GM19372 (cell line): ENCODE measurements around the gene CSNK1E.
A peak's percentile ranks its signal among the peaks of the same experiment; 100 is the strongest.
"Not testable (repeated sequence)": the region's sequence is repeated elsewhere in the genome, so short reads cannot be mapped to it uniquely, and the experiment has no call there.

Source experiments
- ATAC-seq: cut with Tn5 transposase; IDR thresholded peaks from one replicate; pipeline ENCODE4 v1.9.1; 2021; ENCODE audit warnings: mild to moderate bottlenecking, low read depth, moderate library complexity; ENCODE audit not compliant: unreplicated experiment

Gene CSNK1E

DNA sequence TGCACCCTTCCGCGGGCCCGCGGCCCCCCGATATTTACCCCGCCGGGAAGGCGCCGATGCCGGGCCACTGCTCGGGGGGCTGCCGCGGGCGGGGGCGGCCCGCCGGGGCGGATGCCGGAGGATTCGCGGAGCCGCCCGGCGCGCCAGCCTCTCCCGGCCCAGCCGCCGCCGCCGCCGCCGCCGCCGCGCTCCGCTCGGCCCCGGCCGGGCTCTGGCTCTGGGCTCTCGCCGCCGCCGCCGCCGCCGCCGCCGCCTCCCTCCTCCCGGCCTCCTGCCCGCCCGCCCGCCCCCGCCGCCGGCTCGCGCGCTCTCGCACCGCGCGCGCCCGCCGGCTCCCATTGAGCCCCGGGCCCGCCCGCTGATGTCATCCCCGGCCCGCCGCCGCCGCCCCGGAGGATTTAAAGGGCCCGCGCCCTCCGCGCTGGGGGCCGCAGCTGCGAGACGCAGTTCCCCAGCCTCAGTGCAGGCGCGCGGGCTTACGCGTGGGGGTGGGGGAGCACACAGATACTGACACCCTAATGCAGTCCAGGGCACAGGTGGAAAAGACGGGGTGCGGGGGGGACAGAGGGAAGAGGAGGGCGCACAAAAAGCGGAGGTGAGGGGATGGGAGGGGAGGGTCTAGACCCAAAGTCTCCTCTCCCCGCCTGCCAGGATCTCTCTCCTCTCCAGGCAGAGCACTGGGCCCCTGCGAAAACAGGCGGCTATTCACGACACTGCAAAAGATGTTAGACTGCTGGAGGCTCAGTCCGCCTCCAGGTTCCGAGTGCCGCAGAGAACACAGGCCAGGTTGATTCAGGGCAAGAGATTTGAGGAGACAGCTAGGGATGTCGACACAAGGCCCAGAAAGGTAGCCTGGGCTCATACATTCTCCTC is at the start of gene CSNK1E:
TSS of gene CSNK1E (minus strand) at position 312 of the 873 bp plus-strand sequence. CDS start 3,276 bp downstream, outside the sequence.
- ATAC-seq = peak; percentile 46

DNA sequence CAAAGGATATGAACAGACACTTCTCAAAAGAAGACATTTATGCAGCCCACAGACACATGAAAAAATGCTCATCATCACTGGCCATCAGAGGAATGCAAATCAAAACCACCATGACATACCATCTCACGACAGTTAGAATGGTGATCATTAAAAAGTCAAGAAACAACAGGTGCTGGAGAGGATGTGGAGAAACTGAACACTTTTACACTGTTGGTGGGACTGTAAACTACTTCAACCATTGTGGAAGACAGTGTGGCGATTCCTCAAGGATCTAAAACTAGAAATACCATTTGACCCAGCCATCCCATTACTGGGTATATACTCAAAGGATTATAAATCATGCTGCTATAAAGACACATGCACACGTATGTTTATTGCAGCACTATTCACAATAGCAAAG is 48.6 kb upstream of the CSNK1E start:
- ATAC-seq = not testable (repeated sequence)

DNA sequence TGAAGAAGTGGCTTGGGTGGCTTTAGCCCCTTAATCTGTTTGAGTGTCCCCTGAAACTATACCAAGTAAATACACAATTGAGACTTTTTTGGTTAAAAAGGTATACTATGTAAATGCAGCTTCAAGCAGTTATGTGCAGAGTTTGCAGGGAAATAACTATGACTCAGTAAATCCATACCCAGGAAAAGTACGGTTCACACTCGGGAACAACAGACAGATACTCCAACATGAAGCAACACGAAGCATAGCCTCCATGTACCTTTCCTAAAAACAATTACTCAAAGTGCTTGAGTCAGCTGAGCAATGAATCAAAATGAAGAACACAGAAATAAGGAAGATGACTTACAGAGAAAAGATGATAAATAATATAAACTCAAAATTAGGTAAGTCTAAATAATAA is 47.9 kb upstream of the CSNK1E start:
- ATAC-seq = not testable (repeated sequence)

- ATAC-seq = not testable (repeated sequence)
Measured at GRCh38 chr22:38360560-38360959, 43.3 kb upstream of the CSNK1E start.

DNA sequence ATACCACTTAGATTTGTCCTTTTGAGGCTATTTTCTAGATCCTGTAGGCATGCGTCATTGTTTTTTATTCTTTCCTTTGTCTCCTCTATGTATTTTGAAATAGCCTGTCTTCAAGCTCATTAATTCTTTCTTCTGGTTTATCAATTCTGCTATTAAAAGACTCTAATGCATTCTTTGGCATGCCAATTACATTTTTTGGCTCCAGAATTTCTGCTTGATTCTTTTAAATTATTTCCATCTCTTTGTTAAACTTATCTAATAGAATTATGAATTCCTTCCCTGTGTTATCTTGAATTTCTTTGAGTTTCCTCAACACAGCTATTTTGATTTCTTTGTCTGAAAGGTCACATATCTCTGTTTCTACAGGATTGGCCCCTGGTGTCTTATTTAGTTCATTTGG is 42.6 kb upstream of the CSNK1E start:
- not testable (repeated sequence) for ATAC-seq

DNA sequence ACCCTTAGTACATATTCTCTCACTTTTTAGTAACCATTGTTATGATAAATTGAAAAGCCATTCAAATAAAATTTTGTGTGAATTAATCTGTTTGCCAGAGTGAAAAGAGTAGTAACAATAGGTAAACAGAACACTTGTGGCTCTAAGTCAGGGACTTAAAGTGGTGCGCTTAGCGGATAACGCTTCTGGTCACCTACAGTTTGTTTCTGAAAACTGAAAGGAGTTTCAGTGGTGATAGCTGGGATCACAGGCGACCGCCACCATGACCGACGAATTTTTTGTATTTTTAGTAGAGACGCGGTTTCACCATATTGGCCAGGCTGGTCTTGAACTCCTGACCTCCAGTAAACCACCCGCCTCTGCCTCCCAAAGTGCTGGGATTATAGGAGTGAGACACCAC is 40.7 kb upstream of the CSNK1E start:
- not testable (repeated sequence) for ATAC-seq

DNA sequence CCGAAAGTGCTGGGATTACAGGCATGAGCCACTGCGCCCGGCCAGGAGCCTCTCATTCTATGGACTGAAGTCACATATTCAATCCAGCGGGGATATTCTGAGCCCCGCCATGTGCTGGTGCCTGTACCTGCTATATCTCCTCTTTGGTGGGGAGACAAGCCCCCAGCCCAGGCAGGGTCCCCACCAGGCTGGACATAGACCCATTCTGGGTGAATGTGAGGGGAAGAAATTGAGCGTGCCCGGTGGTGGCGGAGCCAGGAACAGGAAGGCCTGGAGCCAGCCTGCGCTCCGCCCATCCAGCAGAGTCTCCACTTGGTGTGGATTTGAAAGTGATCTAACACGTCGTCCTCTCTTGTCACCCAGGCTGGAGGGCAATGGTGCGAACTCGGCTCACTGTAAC is 38.0 kb upstream of the CSNK1E start:
- ATAC-seq = no peak

DNA sequence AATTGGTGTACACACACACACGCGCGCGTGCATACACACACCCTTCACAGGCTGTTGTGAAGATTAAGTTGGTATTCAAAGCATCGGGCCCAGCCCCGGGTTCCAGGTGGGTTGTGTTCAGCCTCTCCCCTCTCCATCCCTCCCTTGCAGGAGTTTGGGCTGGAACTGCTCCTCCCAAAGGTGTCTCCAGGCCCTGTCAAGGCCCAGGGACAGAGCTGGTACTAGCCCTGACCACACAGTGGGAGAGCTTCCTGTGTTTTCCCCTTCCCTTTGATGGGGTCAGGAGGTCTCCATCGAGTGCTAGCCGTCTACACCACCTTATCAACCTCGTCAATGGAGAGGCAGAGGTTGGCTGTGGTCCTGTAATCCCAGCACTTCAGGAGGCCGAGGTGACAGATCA is 36.5 kb upstream of the CSNK1E start:
- no peak for ATAC-seq

GRCh38 chr22:38353142-38353629 is 36.0 kb upstream of the CSNK1E start:
- ATAC-seq = no peak

GRCh38 chr22:38352436-38352835 is 35.2 kb upstream of the CSNK1E start:
- ATAC-seq = no peak

DNA sequence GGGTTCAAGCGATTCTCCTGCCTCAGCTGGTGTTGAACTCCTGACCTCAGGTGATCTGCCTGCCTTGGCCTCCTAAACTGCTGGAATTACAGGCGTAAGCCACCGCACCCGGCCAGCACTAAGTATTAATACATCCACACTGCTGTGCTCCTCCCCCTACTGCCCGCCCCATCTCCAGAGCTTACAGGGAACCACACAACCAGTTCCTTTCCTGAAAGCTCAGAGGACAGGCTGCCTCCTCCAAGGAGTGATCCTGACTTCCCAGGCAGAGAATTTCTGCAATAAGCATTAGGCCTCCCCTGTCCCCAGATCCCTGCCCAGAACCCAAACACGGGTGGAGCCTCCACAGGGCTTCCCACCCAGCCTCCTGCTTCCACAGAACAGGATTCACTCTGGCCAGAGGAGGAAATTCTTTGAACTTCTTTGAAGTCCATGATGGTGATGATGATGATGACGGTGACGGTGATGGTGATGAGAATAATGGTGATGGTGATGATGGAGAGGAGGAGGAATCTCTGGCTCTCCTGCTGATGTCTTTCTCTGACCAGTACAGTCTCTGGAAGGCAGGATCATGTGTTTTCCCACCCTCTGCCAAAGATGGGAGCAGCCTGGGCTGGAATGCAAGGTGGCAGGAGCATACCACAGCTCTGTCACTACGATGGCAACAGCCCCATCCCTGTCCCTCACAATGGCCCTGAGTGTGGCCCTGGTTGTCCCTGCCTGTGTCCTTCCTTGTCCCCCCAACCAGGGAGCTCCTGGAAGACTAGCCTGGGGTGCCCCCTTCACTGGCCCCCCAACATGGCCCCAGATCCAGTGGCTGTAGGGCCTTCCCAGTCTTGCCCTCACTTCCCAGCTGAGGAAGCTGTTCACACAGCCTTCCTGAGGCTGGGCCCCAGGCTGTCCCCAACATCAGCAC is 33.5 kb upstream of the CSNK1E start:
- no peak for ATAC-seq

- ATAC-seq = no peak
Measured at GRCh38 chr22:38348751-38349496, 31.7 kb upstream of the CSNK1E start.

GRCh38 chr22:38347944-38348750 is 30.9 kb upstream of the CSNK1E start:
- no peak for ATAC-seq

GRCh38 chr22:38347181-38347943 is 30.1 kb upstream of the CSNK1E start:
- no peak for ATAC-seq

GRCh38 chr22:38346506-38346905 is 29.3 kb upstream of the CSNK1E start:
- ATAC-seq = no peak

DNA sequence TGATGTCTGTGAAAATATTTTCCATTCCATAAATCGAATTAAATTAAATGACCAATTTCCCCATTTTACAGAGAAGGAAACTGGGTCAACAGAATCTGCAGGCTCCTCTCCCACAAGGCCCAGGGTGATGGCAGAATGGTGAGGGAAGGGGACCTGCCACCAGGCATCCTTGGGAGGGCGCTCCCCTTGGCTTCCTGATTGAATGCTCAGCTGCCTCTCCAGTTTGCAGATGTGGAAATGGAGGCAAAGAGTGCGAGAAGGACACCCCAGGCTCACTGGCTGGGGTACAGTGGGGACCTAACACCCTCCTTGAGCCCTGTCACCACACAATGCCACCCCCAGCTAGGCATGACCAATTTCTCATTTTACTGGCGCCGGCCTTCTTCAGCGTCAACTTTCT is 28.5 kb upstream of the CSNK1E start:
- no peak for ATAC-seq

DNA sequence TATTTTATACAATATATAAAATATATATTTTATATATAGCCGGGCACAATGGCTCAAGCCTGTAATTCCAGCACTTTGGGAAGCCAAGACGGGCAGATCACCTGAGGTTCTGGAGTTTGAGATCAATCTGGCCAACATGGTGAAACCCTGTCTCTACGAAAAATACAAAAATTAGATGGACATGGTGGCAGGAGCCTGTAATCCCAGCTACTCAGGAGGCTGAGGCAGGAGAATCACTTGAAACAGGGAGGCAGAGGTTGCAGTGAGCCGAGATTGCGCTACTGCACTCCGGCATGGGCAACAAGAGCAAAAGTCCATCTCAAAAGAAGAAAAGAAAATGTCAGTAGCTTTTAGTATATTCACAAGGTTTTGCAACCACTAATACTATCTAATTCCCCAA is 22.7 kb upstream of the CSNK1E start:
- not testable (repeated sequence) for ATAC-seq

GRCh38 chr22:38338772-38339379 is 21.6 kb upstream of the CSNK1E start:
- no peak for ATAC-seq
